T1000 (cell line): ENCODE data around the gene PLCE1.

Experiments
- DNase-seq: peaks from one replicate; lab custom pipeline; 2025; ENCODE audit warnings: mixed read lengths; lab: John Stamatoyannopoulos, UW

PLCE1 gene

DNA sequence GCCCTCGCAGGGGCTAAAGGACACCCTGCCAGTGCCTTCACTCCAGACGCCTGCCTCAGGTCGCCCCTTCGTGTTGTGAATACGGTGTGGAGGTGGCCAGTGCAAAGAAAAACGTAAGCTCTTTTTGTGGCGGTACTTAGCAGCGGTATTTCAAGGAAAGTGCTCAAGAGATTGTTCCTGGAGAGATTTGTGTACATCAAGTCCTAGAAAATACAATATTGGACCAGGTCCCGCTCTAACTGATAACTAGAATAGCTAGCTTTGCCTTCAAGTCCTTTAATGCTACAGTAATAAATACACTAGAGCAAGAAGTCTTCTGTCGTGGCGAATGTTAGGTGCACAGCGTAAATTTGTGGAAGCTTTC is 689 bp downstream of the PLCE1 start:
- no peak for DNase-seq

DNA sequence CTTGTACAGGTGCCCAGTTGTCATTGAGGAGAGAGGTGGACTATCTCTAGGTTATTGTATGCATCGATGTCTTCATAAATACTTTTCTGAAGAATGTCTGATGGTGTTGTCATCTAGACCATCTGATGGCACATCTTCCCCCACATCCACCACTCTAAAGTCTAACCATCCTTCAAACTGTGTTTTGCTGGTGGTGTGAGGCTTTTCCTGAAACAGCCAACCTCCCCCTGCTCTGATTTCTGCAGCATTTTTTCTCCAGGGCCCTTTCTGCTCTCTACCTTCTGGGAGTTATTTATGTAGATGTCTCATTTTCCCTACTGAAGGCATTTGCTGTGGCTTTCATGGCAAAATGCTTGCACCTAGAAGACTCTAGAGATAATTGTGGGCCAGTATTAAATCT is 1.5 kb downstream of the PLCE1 start:
- no peak for DNase-seq

DNA sequence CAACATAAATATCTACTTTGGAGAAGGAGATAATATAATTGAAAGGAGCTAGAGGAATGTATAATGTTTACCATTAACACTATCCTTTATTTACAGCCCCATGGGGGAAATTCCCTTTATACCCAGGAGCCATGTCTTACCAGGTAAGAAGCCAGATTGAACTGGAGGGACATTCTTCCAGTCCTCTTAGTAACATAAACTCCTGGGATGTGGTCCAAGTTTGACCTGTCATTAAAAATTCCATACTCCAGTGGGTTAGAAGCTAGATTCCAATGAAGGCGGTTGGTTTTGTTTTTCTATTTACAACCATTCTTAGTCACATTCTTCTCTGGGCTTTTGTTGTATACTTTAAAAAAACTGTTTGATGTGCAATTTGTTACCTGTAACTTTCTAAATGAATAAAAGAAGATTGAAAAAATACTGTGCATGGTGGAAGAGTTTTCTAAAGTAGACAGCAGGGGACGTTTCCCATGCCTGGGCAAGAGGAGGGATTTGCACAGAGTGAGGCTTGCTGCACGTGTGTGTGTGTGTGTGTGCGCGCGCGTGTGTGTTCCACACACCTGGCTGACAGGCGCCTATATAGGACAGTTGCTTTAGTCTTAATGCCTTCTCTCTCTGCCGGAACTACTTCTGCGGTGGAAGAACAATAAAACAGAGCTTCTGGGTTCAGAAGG is 2.0 kb downstream of the PLCE1 start:
- DNase-seq, result no peak

DNA sequence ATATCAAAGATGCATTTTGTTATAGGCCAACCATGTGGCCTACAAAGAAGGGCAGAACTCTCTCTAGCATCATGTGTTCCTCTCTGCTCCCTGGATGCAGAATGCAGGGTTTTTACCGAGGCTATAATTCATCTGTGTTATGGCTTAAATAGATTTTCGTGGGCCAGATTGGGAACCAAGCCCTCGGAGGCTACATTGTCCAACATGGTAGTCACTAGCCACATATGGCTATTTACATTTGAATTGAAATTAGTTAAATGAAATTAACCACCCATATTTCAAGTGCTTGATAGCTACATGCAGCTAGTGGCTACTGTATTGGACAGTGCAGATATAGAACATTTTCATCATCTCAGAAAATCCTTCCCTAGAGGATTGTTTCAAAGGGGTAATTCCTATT is 2.8 kb downstream of the PLCE1 start:
- DNase-seq, result no peak

DNA sequence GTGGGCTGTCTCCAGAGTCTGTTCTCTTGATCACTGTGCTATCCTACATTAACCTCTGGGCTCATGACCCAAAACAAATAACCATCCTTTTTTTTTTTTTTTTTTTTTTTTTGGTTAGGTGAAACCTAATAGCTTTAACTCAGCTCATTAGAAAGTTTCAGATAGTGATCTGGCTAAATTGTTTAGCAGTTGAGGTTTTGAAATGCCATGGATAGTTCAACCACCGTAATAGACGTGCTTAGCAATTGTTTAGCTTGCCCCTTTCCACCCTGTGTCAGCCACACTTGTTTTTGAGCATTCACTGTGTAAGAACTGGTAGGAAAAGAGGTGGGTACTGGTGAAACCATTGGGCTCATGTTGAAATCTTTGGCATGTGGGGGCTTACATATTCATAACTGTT is 3.8 kb downstream of the PLCE1 start:
- no peak for DNase-seq

DNA sequence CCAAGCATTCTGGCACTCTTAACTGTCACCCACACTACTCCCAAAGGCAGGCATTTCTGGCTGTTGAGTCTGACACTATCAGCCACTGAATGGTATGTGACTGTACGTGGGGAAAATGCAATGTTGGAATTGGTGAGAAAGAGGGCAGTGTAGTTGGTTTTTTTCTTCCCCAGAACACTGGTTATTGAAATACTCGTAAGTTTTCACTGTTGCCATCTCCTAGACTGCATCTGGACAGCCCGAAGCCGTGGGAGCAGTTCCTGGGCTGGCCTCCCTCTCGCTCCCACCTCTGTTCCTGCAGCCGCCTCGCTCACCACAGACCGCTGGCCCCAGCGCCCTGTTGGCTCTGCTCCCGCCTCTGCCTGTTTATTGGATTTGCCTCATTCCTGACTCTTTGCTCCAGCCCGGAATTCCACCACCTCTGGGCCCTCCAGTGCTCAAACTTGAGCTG is 5.7 kb downstream of the PLCE1 start:
- no peak for DNase-seq

DNA sequence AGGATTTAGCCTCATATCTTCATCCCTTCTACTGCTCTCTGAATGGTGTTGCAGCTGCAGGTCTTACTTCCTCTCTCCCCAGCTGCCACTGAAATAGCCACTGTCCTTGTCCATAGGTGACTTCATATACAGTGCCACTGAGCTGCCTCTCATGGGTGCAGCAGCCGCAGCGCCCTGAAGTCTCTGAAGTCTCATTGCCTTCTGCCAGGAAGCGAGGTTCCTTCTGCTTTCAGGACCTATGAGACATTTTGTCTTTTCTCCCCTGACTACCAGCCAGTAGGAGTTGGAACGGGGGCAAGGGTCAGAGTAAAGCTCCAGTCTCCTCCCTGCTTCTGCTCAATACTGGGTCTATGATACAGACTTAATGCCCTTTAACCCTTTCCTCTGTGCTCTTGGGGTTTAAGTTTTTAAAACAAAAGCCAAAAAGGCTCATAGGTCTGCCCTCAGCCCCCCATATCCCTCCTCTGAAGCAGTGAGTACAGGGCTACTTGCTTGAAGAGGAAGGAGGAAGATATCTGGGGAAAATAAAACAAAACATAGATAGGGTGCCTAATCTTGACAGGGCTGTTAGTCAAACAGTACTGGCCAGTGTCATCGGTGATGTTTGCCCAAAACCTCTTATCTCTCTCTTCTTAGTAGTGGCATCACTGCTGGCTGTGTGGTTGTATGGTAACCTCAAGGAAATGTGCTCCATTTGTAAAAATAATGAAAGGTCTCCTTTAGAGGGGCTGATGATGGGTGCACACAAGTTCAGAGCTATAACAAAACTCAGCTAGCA is 7.1 kb downstream of the PLCE1 start:
- DNase-seq, result no peak

DNA sequence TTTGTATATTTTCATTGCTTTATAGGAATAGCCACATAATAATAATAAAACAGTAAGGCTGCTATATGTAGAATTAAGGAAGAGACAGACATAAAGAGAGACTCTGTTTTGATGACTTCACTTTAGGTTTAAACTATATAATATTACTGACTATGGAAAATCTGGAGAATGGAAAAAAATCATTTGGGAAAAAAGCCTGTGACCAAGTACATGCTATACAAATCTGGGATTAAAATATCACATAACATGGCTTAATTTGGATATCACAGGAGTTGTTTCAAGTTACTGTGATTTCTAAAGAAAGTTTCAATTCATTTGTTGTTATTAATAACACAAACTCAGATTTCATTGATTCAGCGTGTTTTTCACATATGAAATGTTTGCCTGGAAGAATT is 7.7 kb downstream of the PLCE1 start:
- DNase-seq, result no peak

DNA sequence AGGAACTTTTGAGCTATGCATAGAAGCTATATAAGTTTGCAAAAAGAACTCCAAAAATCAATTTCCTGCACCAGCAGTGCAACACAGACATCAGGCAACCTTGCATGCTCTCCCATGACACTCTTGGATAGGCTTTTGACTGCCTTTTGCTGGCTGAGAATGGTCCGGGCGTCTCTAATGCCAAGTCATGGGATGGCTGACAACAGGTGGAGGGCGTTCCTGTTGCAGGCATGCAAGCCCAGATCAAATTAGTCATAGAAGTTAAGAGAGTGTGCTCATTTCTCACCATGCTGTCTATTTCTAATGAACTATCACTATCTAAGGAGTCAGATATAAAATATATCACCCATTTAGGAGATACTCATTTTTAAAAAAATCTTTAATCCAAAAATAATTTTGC is 8.4 kb downstream of the PLCE1 start:
- DNase-seq, result no peak

DNA sequence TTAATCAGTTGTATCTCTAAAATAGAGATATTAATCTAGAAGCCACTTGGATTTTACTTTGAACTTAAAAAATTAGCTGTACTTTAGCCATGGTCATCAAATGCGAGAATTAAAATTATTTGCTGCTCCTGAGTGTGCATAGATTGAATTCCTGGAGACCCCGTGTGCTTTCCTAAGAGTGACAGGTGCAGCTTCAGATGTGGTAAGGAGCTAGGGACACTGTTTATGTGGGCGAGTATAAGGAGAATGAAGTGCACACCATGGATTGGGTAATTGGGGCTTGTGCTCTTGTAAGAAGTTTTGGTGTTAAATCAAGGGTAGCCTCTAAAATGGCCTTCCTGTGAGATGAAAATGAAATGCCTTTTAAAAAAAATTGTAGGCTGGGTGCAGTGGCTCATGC is 9.8 kb downstream of the PLCE1 start:
- DNase-seq, result no peak

DNA sequence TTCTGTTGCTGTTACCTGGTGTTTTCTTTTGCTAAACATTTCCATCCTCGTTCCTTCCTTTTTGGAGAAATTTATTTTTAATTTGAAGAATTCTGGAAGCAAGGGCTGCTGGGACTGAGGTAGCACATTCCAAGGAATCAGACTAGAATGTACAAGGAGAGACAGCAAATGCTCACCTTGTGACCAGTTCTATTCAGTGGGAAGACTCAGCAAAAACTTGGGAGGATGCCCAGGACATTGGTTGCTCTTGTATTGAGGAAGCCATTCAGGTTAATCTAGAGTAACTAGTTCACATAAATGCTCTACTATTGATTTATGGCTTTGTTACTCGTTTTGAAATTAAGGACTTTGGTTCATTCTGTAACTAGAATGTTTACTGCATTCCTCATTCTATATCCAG is 11.3 kb downstream of the PLCE1 start:
- DNase-seq, result no peak

DNA sequence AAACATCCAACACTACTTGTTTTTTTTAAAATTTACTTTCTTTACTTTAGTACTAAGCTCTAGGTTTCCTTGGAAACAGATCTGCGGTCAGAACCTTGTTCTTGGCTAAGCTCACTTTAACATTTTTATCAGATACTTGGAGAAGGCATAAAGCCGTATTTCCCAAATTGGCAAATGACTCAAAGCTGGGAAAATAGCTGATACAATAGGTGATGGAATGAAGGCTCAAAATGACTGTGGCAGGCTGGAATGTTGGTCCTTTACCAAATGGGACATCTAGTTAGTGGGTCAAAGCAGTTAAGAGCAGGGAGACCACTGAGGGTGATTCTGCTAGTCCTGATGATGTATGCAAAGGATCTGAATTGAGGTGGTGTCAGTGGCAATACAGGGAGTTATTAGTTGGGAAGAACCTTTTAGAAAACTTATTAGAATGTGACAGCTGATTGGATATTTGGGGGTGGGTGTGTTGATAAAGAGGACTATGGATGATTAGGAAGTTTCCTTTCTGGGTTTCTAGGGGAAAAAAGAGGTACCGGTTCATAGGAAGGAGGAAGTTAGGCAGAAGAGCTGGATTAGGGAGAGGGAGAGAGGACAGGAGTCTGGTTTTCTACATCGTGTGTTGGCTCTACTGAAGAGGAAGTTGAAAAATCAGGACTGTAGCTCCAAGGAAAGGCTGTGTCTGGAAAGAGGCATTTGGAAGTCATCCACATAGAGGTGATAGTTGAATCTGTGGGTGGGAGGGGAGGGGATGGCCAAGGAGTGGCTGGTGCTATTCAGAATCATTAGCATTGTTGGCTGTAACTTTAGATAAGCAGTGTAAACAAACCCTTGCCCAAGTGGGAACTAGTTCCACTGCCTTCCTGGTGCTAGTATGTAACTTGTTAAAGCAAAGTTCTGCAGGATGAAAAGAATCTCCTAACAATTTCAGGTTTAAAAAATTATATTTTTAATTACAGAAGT is 13.1 kb downstream of the PLCE1 start:
- DNase-seq, result no peak

DNA sequence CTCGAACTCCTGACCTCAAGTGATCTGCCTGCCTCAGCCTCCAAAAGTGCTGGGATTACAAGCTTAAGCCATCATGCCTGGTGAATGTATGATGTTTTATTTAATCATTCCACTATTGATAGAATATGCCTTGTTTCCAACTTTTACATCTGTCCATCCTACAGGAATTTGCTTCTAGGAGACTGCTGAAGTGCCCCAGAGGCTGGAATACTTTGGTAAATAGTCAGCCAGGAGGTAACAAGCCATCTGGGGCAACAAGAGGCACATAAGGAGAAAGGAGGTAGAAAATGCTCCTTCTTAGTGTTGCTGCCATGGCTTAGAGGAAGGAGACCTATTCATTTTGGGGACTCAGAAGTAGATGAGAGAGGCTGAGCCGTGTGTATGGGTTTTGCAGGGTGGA is 14.8 kb downstream of the PLCE1 start:
- DNase-seq, result no peak

DNA sequence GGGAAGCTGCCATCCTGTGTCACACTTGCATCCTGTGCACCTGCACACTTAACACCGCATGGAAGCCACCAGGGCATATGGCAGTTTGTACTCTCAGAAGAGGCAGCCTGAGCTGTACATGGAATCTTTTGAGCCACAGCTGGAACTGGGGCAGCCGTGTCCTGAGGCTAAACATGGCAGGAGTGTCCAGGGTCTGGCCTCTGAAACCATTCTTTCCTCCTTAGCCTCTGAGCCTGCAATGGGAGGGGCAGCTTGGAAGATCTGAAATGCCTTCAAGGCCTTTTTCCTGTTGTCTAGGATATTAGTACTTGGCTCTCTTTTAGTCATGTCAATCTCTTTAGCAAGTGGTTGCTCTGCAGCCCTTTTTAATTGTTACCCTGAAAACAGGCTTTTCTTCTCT is 16.4 kb downstream of the PLCE1 start:
- no peak for DNase-seq

DNA sequence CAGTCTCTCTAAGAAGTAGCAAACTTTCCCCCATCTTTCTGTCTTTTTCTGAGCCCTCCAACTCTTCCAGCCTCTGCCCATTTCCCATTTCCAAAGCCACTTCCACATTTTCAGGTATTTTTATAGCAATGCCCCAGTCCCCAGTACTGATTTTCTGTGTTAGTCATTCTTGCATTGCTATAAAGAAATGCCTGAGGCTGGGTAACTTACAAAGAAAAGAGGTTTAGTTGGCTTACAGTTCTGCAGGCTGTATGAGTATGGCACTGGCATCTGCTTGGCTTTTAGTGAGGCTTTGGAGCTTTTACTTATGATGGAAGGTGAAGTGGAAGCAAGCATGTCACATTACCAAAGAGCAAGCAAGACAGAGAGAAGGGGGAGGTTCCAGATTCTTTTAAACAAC is 17.2 kb downstream of the PLCE1 start:
- no peak for DNase-seq

DNA sequence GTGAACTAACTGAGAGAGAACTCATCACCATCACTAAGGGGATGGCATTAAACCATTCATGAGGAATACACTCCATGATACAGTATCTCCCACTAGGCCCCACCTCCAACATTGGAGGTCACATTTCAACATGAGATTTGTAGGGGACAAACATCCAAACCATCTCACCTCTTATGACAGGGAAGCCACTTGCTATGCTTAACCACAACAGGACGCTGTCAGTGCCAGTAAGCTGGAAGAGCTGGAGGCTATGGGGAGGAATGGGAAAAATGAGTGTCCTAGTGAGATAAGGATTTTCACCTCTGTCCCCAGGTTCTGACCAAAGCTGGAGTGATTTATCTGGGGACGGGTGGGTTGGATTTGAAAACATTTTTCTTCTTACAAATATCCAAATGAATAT is 17.6 kb downstream of the PLCE1 start:
- no peak for DNase-seq

DNA sequence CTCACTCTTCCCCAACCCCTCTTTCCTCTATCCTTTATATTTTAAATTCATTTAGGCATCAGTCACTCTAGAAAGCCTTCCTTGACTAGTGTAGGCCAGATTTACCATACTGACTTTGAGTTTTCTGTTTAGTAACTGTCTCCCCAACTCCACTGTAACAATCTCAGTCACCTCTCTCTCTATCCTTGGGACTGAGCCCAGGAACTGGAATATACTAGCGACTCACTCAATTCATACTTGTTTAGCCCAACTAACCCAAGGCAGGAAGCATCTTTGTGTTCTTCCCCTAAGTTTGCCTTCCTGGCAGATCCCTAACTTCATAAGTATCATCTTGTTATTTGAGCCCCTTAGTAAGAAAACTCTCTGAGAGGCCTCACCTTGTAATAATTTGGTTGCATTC is 19.1 kb downstream of the PLCE1 start:
- DNase-seq, result no peak

DNA sequence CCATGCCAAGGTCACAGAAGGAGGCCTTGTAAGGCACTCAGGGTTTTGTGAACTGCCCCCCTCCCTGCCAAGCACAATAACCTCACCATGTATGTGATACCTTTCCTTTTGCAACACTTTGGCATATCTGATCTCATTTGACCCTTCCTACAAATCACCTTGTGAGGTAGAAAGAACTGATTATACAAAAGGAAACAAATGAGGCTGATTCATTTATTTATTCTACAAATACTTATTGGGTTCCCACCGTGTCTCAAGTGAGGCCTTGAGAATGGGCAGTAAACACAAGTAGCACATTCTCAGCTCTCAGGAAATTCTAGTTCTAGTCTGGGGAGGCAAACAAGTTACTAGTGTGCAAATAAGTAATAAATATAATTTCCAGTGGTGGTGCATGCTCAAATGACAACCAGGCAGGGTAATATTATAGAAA is 19.6 kb downstream of the PLCE1 start:
- DNase-seq, result no peak

DNA sequence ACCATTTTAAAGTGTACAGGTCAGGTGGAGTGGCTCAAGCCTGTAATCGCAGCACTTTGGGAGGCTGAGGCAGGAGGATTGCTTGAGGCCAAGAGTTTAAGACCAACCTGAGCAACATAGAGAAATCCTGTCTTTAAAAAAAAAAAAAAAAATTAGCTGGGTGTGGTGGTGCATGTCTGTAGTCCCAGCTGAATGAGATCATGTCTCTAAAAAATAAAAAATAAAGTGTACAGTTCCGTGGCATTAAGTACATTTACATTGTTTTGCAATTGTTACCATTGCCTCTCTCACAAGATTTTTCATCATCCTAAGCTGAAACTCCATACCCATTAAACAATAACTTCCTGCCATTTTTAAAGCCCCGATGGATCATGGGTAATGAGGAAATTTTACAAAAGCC is 20.6 kb downstream of the PLCE1 start:
- DNase-seq, result no peak

DNA sequence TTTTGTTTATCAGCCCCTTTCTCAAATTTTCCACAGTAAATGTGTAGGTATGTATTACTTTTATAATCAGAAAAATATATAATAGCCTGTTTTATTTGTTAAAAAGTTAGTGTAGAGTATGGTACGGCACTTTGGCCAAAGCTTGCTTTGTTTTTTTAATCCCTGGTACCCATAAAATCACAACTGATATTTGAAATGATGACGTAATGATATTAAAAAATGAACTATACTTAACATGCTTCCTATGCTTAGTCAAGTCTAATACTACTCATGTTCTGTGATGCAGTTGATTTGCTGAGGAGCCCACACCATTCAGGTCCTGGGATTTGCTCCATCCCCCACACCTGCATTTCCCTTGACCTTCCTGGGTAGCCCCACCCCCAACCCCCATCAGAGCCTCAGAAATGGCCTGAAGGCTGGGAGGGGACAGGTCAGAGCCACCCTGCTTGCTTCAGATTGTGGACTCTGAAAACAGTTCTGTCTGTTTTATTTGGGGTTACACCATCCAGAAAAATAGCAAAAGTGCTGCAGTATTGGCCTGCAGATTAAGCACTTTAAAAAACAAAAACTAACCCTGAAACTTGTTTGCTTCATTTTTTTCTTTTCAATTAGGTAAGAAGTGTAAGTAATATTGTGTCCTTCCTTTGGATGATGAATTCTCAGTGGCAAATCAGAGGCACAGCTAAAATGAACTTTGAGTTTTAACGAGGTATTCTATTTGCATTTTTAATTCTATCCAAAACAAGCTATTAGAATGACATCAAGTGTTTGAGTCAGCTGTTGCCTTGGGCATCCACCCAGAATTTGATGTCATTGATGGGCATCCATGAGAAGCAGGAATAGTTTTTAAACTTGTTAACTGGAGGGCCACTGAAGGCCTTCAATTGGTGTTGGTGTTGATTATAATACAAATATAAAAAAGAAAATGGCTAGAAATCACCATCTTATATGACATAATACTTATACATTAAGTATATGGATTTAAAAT is 23.3 kb downstream of the PLCE1 start:
- DNase-seq, result no peak

DNA sequence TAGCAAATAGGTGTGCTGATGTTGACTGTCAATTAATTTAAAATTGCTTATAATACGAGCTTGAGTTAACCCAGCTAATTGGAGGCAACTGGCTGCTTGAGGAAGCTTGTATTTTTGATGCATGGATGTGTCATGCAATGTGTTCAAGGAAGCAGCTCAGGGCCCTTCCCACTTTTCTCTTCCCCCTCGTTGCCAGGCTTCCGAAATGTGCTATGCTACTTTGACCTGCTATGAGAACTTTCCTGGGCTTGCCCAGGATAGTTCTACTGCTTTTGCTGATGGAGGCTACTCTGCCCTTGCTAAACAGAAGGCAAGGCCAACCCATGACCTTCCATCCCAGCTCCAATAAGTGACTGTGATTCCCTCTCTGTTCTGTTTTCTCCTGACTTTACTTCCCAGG is 24.4 kb downstream of the PLCE1 start:
- DNase-seq, result no peak
